HT1080 (cell line): ENCODE results near the gene SLC13A3. TPM values are rescaled to one million over a fixed set of nuclear protein-coding genes. Genes with fewer than 3 reads are reported as not detected.

Experiments
- DNase-seq: peaks from one replicate; pipeline ENCODE4 v3.0.0-alpha.2; 2015; ENCODE audit warnings: low read depth
- total RNA-seq: library from RNA; depleted of rRNA; stranded (reverse); fragments of >200 nt; shearing (Covaris generic); gene quantifications from 2 replicates; pipeline ENCODE4 v1.2.3, GENCODE V29; 2014

The SLC13A3 gene
- total RNA-seq, 1 experiment from 2014 or later, result not detected

GRCh38 chr20:46607191-46607848 lies 43.9 kb downstream of the SLC13A3 start:
- no peak for DNase-seq

- no peak for DNase-seq
Observed at GRCh38 chr20:46606817-46607190, 44.5 kb downstream of the SLC13A3 start.

GRCh38 chr20:46605978-46606816 lies 45.1 kb downstream of the SLC13A3 start:
- DNase-seq, result no peak

- no peak for DNase-seq
Observed at GRCh38 chr20:46605181-46605580, 46.1 kb downstream of the SLC13A3 start.

GRCh38 chr20:46604551-46605133 lies 46.6 kb downstream of the SLC13A3 start:
- no peak for DNase-seq

GRCh38 chr20:46602429-46602828 lies 48.8 kb downstream of the SLC13A3 start:
- DNase-seq, result no peak

- DNase-seq, result no peak
Observed at GRCh38 chr20:46601603-46602122, 49.6 kb downstream of the SLC13A3 start.

- DNase-seq, result no peak
Observed at GRCh38 chr20:46600286-46600752, 50.9 kb downstream of the SLC13A3 start.

- DNase-seq, result no peak
Observed at GRCh38 chr20:46599227-46599987, 51.9 kb downstream of the SLC13A3 start.

- DNase-seq, result no peak
Observed at GRCh38 chr20:46595933-46596332, 55.3 kb downstream of the SLC13A3 start.

- DNase-seq, result no peak
Observed at GRCh38 chr20:46594725-46595124, 56.5 kb downstream of the SLC13A3 start.

GRCh38 chr20:46592580-46593362 lies 58.5 kb downstream of the SLC13A3 start:
- DNase-seq, result no peak

- no peak for DNase-seq
Observed at GRCh38 chr20:46590443-46590842, 60.8 kb downstream of the SLC13A3 start.

- DNase-seq, result no peak
Observed at GRCh38 chr20:46588532-46589511, 62.4 kb downstream of the SLC13A3 start.

- DNase-seq, result no peak
Observed at GRCh38 chr20:46587986-46588385, 63.3 kb downstream of the SLC13A3 start.

- DNase-seq, result no peak
Observed at GRCh38 chr20:46586724-46587123, 64.5 kb downstream of the SLC13A3 start.

GRCh38 chr20:46584508-46584907 lies 66.8 kb downstream of the SLC13A3 start:
- DNase-seq, result no peak

- DNase-seq, result no peak
Observed at GRCh38 chr20:46583411-46584214, 67.6 kb downstream of the SLC13A3 start.
